Nephron (organoid): ENCODE results near the gene MAP7.
A peak's percentile ranks its signal among the peaks of the same experiment; 100 is the strongest.

Source experiments
- H3K27ac Mint-ChIP-seq, 3 experiments: 2 replicates each; pipeline ENCODE4 v1.8.0; 2020; ENCODE audit warnings: mixed read lengths in 3 of 3, mild to moderate bottlenecking in 2 of 3, moderate library complexity in 1 of 3
- H3K27me3 Mint-ChIP-seq: 2 replicates; pipeline ENCODE4 v1.8.0; 2021; ENCODE audit warnings: low read depth, mild to moderate bottlenecking, moderate library complexity, mixed read lengths
- H3K36me3 Mint-ChIP-seq: 2 replicates; pipeline ENCODE4 v1.8.0; 2020; ENCODE audit warnings: low read depth, mixed read lengths
- H3K4me1 Mint-ChIP-seq: 2 replicates; pipeline ENCODE4 v1.8.0; 2020; ENCODE audit warnings: mixed read lengths
- H3K4me3 Mint-ChIP-seq, 3 experiments: 2 replicates each; pipeline ENCODE4 v1.8.0; 2020; ENCODE audit warnings: mild to moderate bottlenecking in 3 of 3, mixed read lengths in 3 of 3, moderate library complexity in 2 of 3
- H3K9me3 Mint-ChIP-seq: 2 replicates; pipeline ENCODE4 v1.8.0; 2020; ENCODE audit warnings: mixed read lengths
- CTCF ChIP-seq, 3 experiments: fragments of 200-600 bp; sonication (generic); IDR thresholded peaks; one replicate each; pipeline ENCODE4 v1.5.0; 2021; ENCODE audit warnings: antibody characterized with exemption in 3 of 3; ENCODE audit not compliant: unreplicated experiment in 3 of 3

MAP7 gene

GRCh38 chr6:136533487-136533886 lies 16.7 kb downstream of the MAP7 start:
- no peak overlapping the region for H3K27ac Mint-ChIP-seq
- no peaks in the 10 kb centered on the region for H3K36me3 Mint-ChIP-seq
- no peak overlapping the region for H3K4me3 Mint-ChIP-seq
- TF ChIP-seq CTCF (IDR thresholded peaks at IDR 0.05; ENCODE audit: unreplicated experiment in 3 of 3): no peak
- peaks cover 14% of the 10 kb centered on the region for H3K27me3 Mint-ChIP-seq
- H3K9me3 Mint-ChIP-seq: peaks cover 2% of the 10 kb centered on the region
- no peaks in the 10 kb centered on the region for H3K4me1 Mint-ChIP-seq

DNA sequence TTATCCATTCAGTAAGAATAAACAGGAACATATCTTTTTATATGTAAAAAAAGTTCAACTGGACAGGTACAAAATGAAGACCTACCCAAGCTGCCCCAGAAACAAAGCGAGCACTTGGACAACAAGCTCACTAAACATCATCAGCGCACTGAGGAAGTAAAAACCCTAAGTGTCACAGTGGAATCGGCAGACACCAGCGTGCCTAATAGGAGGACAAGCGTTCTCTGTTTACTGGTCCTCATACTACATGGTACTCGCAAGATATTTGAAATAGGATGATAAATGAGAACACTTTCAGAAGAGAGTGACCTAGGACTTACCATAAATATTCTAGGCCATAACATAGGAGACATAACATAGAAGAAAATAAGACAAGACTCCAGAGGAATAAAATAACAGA lies 18.2 kb downstream of the MAP7 start:
- H3K27ac Mint-ChIP-seq: no peak overlapping the region
- no peak overlapping the region for H3K4me3 Mint-ChIP-seq

GRCh38 chr6:136529710-136530109 lies 20.5 kb downstream of the MAP7 start:
- peaks cover 22% of the 10 kb centered on the region for H3K4me1 Mint-ChIP-seq
- H3K4me3 Mint-ChIP-seq: no peak overlapping the region
- peak overlapping the region in 1 of 3 experiments; percentile 24 for H3K27ac Mint-ChIP-seq
- peaks cover 20% of the 10 kb centered on the region for H3K27me3 Mint-ChIP-seq
- H3K9me3 Mint-ChIP-seq: no peaks in the 10 kb centered on the region
- no peak for TF ChIP-seq CTCF (IDR thresholded peaks at IDR 0.05; ENCODE audit: unreplicated experiment in 3 of 3)
- H3K36me3 Mint-ChIP-seq: no peaks in the 10 kb centered on the region

More for the DNA sequence above, 18.2 kb downstream of the MAP7 start:
- TF ChIP-seq CTCF (IDR thresholded peaks at IDR 0.05; ENCODE audit: unreplicated experiment in 3 of 3): no peak
- Mint-ChIP-seq H3K4me1 (peaks cover 10% of the 10 kb centered on the region), H3K27me3 (peaks cover 14% of the 10 kb centered on the region), H3K36me3 (no peaks in the 10 kb centered on the region), H3K9me3 (peaks cover 2% of the 10 kb centered on the region)

- no peak for TF ChIP-seq CTCF (IDR thresholded peaks at IDR 0.05; ENCODE audit: unreplicated experiment in 3 of 3)
- no peaks in the 10 kb centered on the region for H3K36me3 Mint-ChIP-seq
- H3K27me3 Mint-ChIP-seq: peaks cover 17% of the 10 kb centered on the region
- H3K4me3 Mint-ChIP-seq: no peak overlapping the region
- H3K27ac Mint-ChIP-seq: no peak overlapping the region
- H3K4me1 Mint-ChIP-seq: peaks cover 22% of the 10 kb centered on the region
- no peaks in the 10 kb centered on the region for H3K9me3 Mint-ChIP-seq
Observed at GRCh38 chr6:136528477-136528876, 21.7 kb downstream of the MAP7 start.

DNA sequence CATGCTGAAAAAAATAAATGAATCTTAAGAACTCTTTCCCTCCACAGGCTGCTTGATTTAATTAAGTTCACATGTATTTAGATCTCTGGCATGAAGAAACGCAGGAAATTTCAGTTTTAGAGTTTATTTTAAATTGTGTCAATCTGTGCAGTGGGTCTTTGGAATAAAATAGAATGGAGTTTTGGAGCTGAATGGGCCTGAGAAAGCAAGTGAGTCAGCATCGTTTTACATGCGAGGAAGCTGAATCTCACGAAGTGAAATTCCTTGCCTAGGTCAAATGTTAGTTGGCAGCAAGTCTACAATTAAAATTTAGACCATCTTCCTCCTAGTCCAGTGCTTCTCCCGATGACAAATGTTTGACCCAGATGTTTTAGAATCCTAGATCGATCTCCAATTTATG lies 22.4 kb downstream of the MAP7 start:
- no peak for TF ChIP-seq CTCF (IDR thresholded peaks at IDR 0.05; ENCODE audit: unreplicated experiment in 3 of 3)
- Mint-ChIP-seq H3K27me3 (peaks cover 11% of the 10 kb centered on the region), H3K9me3 (no peaks in the 10 kb centered on the region), H3K27ac (no peak overlapping the region), H3K4me1 (peaks cover 22% of the 10 kb centered on the region), H3K36me3 (no peaks in the 10 kb centered on the region), H3K4me3 (no peak overlapping the region)

DNA sequence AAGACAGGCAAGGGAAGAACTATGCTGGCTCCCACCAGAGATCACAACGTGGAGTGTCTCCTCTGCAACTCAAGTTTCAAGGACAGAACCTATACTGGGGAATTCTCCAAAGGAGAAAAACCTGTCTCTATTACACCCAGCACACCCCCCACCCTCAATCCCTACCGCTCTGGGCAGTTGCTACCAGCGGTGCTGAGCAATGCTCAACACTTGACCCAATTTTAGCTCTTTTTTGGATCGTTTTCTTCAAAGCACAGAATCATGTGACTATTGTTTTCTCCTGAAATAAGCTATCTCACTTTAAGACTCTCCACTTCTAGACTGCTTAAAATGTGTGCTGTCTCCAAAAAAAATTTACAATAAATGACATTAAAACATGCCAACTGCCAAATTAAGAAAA lies 23.3 kb downstream of the MAP7 start:
- TF ChIP-seq CTCF (IDR thresholded peaks at IDR 0.05; ENCODE audit: unreplicated experiment in 3 of 3): no peak
- H3K4me3 Mint-ChIP-seq: peak overlapping the region in 1 of 3 experiments; percentile 62
- H3K36me3 Mint-ChIP-seq: no peaks in the 10 kb centered on the region
- H3K27ac Mint-ChIP-seq: peak overlapping the region; percentile 0 to 58 (median 4)
- peaks cover 22% of the 10 kb centered on the region for H3K4me1 Mint-ChIP-seq
- H3K27me3 Mint-ChIP-seq: peaks cover 10% of the 10 kb centered on the region
- H3K9me3 Mint-ChIP-seq: no peaks in the 10 kb centered on the region
